ENCODE results near the gene C19orf25. TPM values are rescaled to one million over a fixed set of nuclear protein-coding genes. Genes with fewer than 3 reads are reported as not detected.

The C19orf25 gene
- total RNA-seq, 1 donor from 2014 or later: 38.0 TPM

DNA sequence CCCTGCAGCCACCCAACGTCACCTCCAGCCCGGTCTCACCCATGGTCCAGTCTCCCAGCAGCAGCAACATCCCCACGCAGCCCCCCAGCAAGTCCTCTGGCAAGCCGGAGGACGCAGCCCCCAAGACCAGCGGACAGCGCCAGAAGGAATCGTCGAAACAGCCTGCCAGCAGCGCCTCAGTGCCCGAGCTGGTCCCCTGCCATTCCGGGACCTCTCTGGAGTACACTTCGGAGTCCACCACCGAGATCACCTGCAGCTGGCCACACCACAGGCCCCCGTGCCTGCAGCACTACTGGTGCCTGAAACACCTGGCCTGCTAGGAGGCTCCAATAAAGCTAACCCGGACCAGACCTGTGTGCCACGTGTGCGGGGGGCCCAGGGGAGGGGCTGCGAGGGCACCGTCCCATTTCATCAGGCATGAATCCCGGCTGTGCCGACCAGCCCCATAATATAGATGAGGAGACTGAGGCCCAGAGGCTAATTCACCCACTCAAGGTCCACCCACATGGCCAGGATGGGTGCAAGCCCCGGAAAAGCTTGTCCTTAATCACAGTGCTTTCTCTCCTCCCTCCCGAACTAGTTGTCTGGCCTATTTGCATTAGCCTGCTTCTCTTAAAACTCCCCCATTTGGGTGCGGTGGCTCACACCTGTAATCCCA is 18.7 kb upstream of the C19orf25 start:
- H3K4me3 Mint-ChIP-seq (ENCODE audit: unreplicated experiment): no peak overlapping the region
- H3K36me3 Mint-ChIP-seq (ENCODE audit: unreplicated experiment): no peaks in the 10 kb centered on the region
- TF ChIP-seq, protein P1, sequence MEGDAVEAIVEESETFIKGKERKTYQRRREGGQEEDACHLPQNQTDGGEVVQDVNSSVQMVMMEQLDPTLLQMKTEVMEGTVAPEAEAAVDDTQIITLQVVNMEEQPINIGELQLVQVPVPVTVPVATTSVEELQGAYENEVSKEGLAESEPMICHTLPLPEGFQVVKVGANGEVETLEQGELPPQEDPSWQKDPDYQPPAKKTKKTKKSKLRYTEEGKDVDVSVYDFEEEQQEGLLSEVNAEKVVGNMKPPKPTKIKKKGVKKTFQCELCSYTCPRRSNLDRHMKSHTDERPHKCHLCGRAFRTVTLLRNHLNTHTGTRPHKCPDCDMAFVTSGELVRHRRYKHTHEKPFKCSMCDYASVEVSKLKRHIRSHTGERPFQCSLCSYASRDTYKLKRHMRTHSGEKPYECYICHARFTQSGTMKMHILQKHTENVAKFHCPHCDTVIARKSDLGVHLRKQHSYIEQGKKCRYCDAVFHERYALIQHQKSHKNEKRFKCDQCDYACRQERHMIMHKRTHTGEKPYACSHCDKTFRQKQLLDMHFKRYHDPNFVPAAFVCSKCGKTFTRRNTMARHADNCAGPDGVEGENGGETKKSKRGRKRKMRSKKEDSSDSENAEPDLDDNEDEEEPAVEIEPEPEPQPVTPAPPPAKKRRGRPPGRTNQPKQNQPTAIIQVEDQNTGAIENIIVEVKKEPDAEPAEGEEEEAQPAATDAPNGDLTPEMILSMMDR (IDR thresholded peaks at IDR 0.05): no peak
- H3K9me3 Mint-ChIP-seq (ENCODE audit: unreplicated experiment): no peaks in the 10 kb centered on the region
- DNase-seq (ENCODE audit: extremely low spot score, unreplicated experiment): no peak
- no peak overlapping the region for H3K27ac Mint-ChIP-seq (ENCODE audit: unreplicated experiment)
- no peaks in the 10 kb centered on the region for H3K4me1 Mint-ChIP-seq (ENCODE audit: unreplicated experiment)
- peaks cover 5% of the 10 kb centered on the region for H3K27me3 Mint-ChIP-seq (ENCODE audit: unreplicated experiment)

DNA sequence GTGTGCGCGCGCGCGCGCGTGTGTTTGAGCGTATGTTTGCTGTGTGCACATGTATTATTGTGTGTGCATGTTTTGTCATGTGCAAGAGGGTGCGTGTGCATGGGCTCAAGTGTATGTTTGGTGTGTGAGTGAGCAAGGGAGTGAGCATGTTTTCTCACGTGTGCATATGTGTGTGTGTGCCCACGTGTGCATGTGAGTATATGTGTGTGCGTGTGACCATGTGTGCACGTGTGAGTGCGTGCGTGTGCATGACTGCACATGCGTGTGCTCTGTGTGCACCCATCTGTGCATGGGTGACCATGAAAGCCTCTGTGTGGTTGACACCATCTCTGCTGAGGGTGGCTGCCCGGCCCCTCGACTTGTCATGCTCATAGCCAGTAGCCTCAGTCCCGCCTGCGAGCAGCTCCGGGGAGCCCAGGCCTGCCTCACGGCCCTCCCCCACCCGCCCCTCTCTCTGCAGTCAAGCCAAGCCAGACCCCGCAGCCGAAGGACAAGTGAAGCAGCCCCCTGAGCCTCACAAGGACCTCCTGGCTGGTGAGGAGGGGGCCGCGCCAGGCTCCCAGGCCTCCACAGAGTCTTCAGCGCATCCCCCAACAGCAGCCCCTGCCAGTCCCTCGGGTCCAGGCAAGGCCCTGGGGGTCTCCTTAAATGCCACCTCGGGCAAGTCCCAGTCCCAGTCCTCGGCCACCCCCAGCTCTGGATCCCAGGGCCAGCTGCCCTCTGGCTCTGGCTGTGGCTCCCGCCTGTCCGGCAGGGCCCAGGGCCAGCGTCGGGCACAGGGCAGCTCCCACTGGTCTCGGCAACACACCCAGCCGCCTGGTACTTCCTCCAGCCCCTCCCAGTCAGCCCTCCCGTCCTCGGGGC is 17.9 kb upstream of the C19orf25 start:
- H3K9me3 Mint-ChIP-seq (ENCODE audit: unreplicated experiment): no peaks in the 10 kb centered on the region
- H3K27me3 Mint-ChIP-seq (ENCODE audit: unreplicated experiment): peaks cover 8% of the 10 kb centered on the region
- no peak overlapping the region for H3K4me3 Mint-ChIP-seq (ENCODE audit: unreplicated experiment)
- no peak overlapping the region for H3K27ac Mint-ChIP-seq (ENCODE audit: unreplicated experiment)
- peaks cover under 1% of the 10 kb centered on the region for H3K4me1 Mint-ChIP-seq (ENCODE audit: unreplicated experiment)
- TF ChIP-seq, protein P1 (IDR thresholded peaks at IDR 0.05): no peak
- H3K36me3 Mint-ChIP-seq (ENCODE audit: unreplicated experiment): no peaks in the 10 kb centered on the region
- peak; percentile 79 for DNase-seq (ENCODE audit: extremely low spot score, unreplicated experiment)

DNA sequence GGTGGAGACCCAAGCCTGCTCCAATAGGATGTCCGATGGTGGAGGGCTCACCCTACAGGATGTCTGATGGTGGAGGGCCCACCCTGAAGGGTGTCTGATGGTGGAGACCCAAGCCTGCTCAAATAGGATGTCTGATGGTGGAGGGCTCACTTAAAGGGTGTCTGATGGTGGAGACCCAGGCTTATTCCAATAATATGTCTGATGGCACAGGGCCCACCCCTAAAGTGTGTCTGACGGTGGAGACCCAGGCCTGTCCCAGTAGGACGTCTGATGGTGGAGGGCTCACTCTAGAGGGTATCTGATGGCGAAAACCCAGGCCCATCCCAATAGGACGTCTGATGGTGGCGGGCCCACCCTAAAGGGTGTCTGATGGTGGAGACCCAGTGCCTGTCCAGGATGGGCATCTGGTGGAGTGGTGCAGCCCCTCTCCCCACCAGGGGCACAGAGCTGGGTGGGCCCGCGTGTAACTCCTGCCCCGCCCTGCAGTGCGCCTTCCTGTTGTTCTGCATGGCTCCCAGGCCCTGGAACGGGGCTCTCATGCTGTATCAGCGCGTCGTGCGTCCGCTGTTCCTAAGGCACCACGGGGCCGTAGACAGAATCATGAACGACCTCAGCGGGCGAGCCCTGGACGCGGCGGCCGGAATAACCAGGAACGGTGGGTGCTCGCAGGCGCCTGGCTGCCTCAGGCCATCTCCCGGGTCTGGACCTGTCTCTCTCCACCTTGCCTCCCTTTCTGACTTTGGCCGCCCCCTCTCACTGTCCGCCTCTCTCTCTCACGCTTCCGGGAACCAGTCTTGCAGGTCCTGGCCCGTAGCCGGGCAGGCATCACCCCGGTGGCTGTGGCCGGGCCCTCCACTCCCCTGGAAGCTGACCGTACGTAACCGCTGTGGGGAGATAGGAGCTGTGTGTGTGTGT is 17.0 kb upstream of the C19orf25 start:
- H3K27me3 Mint-ChIP-seq (ENCODE audit: unreplicated experiment): peaks cover 9% of the 10 kb centered on the region
- H3K36me3 Mint-ChIP-seq (ENCODE audit: unreplicated experiment): no peaks in the 10 kb centered on the region
- H3K27ac Mint-ChIP-seq (ENCODE audit: unreplicated experiment): no peak overlapping the region
- H3K4me1 Mint-ChIP-seq (ENCODE audit: unreplicated experiment): peaks cover 6% of the 10 kb centered on the region
- TF ChIP-seq, protein P1 (IDR thresholded peaks at IDR 0.05): no peak
- H3K9me3 Mint-ChIP-seq (ENCODE audit: unreplicated experiment): no peaks in the 10 kb centered on the region
- peak; percentile 79 for DNase-seq (ENCODE audit: extremely low spot score, unreplicated experiment)
- no peak overlapping the region for H3K4me3 Mint-ChIP-seq (ENCODE audit: unreplicated experiment)

DNA sequence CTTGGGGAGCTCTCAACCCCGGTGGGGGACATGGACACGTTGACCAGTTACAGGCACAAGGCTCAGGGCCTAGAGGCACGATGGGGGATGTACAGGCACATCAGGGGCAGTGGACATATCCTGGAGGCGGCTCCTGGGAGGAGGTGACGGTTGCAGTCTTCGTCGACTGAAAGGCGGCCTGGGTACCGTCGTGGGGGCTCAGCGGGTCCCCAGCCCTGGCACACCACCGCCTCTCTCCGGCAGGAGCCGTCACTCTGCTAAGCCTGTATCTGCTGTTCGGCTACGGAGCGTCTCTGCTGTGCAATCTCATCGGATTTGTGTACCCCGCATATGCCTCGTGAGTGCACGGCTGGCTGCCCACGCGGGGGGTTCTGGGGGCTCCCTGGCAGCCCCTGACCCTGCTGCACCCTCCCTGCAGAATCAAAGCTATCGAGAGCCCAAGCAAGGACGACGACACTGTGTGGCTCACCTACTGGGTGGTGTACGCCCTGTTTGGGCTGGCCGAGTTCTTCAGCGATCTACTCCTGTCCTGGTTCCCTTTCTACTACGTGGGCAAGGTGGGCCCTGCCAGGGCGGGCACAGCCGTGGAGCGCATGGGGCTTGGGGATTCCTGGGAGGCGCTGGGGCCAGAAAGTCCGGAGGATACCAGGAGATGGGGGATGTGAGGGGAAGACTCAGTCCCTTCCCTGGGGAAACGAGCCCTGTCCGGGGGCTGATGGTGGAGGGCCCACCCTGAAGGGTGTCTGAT is 16.2 kb upstream of the C19orf25 start:
- H3K9me3 Mint-ChIP-seq (ENCODE audit: unreplicated experiment): no peaks in the 10 kb centered on the region
- TF ChIP-seq, protein P1 (IDR thresholded peaks at IDR 0.05): no peak
- H3K36me3 Mint-ChIP-seq (ENCODE audit: unreplicated experiment): no peaks in the 10 kb centered on the region
- H3K4me3 Mint-ChIP-seq (ENCODE audit: unreplicated experiment): no peak overlapping the region
- peaks cover 9% of the 10 kb centered on the region for H3K27me3 Mint-ChIP-seq (ENCODE audit: unreplicated experiment)
- DNase-seq (ENCODE audit: extremely low spot score, unreplicated experiment): peak; percentile 80
- H3K27ac Mint-ChIP-seq (ENCODE audit: unreplicated experiment): no peak overlapping the region
- peaks cover 6% of the 10 kb centered on the region for H3K4me1 Mint-ChIP-seq (ENCODE audit: unreplicated experiment)
